Endothelial cell (in vitro differentiated cells): ENCODE results near the gene PTAFR. TPM values are rescaled to one million over a fixed set of nuclear protein-coding genes. Genes with fewer than 3 reads are reported as not detected.

Experiments
- DNase-seq: peaks from one replicate; pipeline ENCODE4 v3.0.0; 2021; ENCODE audit warnings: low spot score
- H3K27ac Mint-ChIP-seq: one replicate; pipeline ENCODE4 v1.8.0; 2021; ENCODE audit warnings: mixed read lengths, inconsistent platforms; ENCODE audit not compliant: unreplicated experiment
- H3K27me3 Mint-ChIP-seq: one replicate; pipeline ENCODE4 v1.8.0; 2021; ENCODE audit warnings: mild to moderate bottlenecking, moderate library complexity, mixed read lengths, inconsistent platforms; ENCODE audit not compliant: unreplicated experiment
- H3K36me3 Mint-ChIP-seq: one replicate; pipeline ENCODE4 v1.8.0; 2021; ENCODE audit warnings: mild to moderate bottlenecking, low read depth, mixed read lengths, inconsistent platforms; ENCODE audit not compliant: unreplicated experiment
- H3K4me1 Mint-ChIP-seq: one replicate; pipeline ENCODE4 v1.8.0; 2021; ENCODE audit warnings: mild to moderate bottlenecking, mixed read lengths, inconsistent platforms; ENCODE audit not compliant: unreplicated experiment
- H3K4me3 Mint-ChIP-seq: one replicate; pipeline ENCODE4 v1.8.0; 2021; ENCODE audit warnings: mild to moderate bottlenecking, mixed read lengths, inconsistent platforms; ENCODE audit not compliant: unreplicated experiment
- H3K9me3 Mint-ChIP-seq: one replicate; pipeline ENCODE4 v1.8.0; 2021; ENCODE audit warnings: mixed read lengths, inconsistent platforms; ENCODE audit not compliant: unreplicated experiment
- CTCF ChIP-seq: fragments of 200-600 bp; sonication (generic); IDR thresholded peaks from one replicate; pipeline ENCODE4 v1.5.0; 2021; ENCODE audit warnings: antibody characterized with exemption; ENCODE audit not compliant: unreplicated experiment
- total RNA-seq: library from RNA; stranded (reverse); fragmentation: NEBNext Ultra II Directional; extraction: Animal tissue kit (Norgen Biotek cat#: 25700); gene quantifications from one replicate; pipeline ENCODE4 v1.2.1, GENCODE V29; 2021; ENCODE audit not compliant: unreplicated experiment

Gene PTAFR
- total RNA-seq, 1 donor from 2014 or later: 0.72 TPM

- Mint-ChIP-seq H3K9me3 (no peaks in the 10 kb centered on the region), H3K36me3 (peaks cover 39% of the 10 kb centered on the region), H3K4me3 (no peak overlapping the region), H3K27me3 (peaks cover 2% of the 10 kb centered on the region), H3K27ac (no peak overlapping the region), H3K4me1 (peaks cover 26% of the 10 kb centered on the region)
- no peak for TF ChIP-seq CTCF
- no peak for DNase-seq
Measured at GRCh38 chr1:28196330-28196729, 19.8 kb upstream of the PTAFR start.

DNA sequence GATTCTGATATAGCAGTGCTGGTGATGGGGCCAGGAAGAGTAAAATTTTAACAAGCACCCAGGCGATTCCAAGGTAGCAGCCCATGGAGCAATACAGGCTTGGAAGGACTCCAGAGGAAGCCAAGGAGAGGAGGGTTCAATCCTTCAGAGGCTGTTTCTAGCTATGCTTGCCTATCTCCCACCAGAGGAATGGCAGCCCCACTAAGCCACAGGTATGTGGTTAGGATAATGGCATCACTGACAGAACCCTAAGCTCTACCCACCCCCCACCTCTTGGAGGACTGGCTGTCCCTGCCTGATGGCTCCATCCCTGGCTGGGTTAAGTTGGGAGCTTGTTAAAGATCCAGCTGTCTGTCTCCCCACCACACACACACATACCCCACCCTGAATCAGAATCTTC, 19.3 kb upstream of the PTAFR start:
- peaks cover 2% of the 10 kb centered on the region for H3K27me3 Mint-ChIP-seq
- no peak for DNase-seq
- no peak for TF ChIP-seq CTCF
- no peak overlapping the region for H3K27ac Mint-ChIP-seq
- peaks cover 32% of the 10 kb centered on the region for H3K4me1 Mint-ChIP-seq
- no peaks in the 10 kb centered on the region for H3K9me3 Mint-ChIP-seq
- H3K4me3 Mint-ChIP-seq: no peak overlapping the region
- H3K36me3 Mint-ChIP-seq: peaks cover 33% of the 10 kb centered on the region

- H3K9me3 Mint-ChIP-seq: no peaks in the 10 kb centered on the region
- DNase-seq: no peak
Measured at GRCh38 chr1:28194326-28195035, 18.0 kb upstream of the PTAFR start.

DNA sequence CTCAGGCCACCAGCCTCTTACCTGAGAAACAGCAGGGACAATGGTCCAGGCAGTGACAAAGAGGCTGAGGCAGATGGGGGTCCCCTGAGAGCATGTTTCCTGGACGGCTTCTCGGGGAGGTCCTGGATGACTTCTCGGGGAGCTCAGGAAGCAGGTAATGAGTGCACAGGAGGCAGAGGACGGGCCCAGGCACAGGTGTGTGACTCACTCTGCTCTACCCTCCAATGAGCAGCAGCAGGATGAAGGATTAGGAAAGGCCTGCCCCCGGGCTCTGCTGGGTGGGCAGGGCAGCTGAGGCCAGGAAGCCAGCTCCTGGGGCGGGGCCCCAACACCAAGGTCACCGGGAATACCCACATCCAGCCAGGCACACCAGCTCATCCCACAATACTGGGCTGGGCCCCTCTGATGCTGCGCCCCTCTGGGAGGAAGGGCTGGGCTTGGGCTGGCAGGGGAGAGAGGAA, 17.2 kb upstream of the PTAFR start:
- H3K27me3 Mint-ChIP-seq: peaks cover 2% of the 10 kb centered on the region
- peaks cover 26% of the 10 kb centered on the region for H3K4me1 Mint-ChIP-seq
- no peaks in the 10 kb centered on the region for H3K9me3 Mint-ChIP-seq
- DNase-seq: no peak
- no peak overlapping the region for H3K27ac Mint-ChIP-seq
- peaks cover 21% of the 10 kb centered on the region for H3K36me3 Mint-ChIP-seq
- no peak for TF ChIP-seq CTCF
- H3K4me3 Mint-ChIP-seq: no peak overlapping the region

More at GRCh38 chr1:28194326-28195035, 18.0 kb upstream of the PTAFR start:
- TF ChIP-seq CTCF: no peak
- Mint-ChIP-seq H3K36me3 (peaks cover 29% of the 10 kb centered on the region), H3K4me1 (peaks cover 30% of the 10 kb centered on the region), H3K4me3 (no peak overlapping the region), H3K27me3 (peaks cover 2% of the 10 kb centered on the region), H3K27ac (no peak overlapping the region)

GRCh38 chr1:28190996-28191645, 14.6 kb upstream of the PTAFR start:
- DNase-seq: peak; percentile 19
- peaks cover 2% of the 10 kb centered on the region for H3K27me3 Mint-ChIP-seq
- TF ChIP-seq CTCF: no peak
- no peak overlapping the region for H3K4me3 Mint-ChIP-seq
- H3K27ac Mint-ChIP-seq: peak overlapping the region; percentile 76
- no peaks in the 10 kb centered on the region for H3K9me3 Mint-ChIP-seq
- peaks cover 14% of the 10 kb centered on the region for H3K4me1 Mint-ChIP-seq
- H3K36me3 Mint-ChIP-seq: peaks cover 8% of the 10 kb centered on the region
